ENCODE measurements around the gene ZNF425.

The ZNF425 gene

DNA sequence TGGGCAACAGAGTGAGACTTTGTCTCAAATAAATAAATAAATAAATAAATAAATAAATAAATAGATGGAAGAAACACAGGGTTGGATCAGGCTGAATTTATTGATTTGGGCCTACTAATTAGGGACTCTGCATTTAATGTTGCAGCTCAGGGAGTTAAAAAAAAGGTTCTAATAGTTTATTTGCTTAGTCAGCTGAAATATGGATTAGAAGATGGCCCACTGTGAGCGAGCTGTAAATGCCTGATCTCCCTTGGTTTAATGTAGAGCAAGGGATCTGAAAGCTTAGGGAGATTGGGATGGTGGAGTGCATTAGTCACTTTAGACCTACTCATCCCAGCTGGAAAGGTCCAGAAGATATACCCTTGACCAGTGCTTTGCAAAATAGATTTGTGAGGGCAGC lies 72.7 kb downstream of the ZNF425 start:
- WGBS (ENCODE audit: insufficient coverage, insufficient read length), result no CpG with 5 or more reads among the region's 1 CpG
- no peak for DNase-seq (ENCODE audit: low read depth, low spot score)
- no peaks in the 10 kb centered on the region for H3K27me3 ChIP-seq (ENCODE audit: control insufficient read depth, insufficient read depth, low read length)

More for the DNA sequence above, 72.7 kb downstream of the ZNF425 start:
- no peak overlapping the region for H3K27ac ChIP-seq (ENCODE audit: low read length)
- no peaks in the 10 kb centered on the region for H3K36me3 ChIP-seq (ENCODE audit: control insufficient read depth, insufficient read depth, low read length)
- H3K4me1 ChIP-seq (ENCODE audit: control insufficient read depth, insufficient read depth, low read length), result no peaks in the 10 kb centered on the region
- no peak overlapping the region for H3K4me3 ChIP-seq (ENCODE audit: low read length)
- no peaks in the 10 kb centered on the region for H3K9me3 ChIP-seq (ENCODE audit: control insufficient read depth, insufficient read depth, low read length)
